PC-3 (cell line): ENCODE results near the gene RNF39. TPM values are rescaled to one million over a fixed set of nuclear protein-coding genes. Genes with fewer than 3 reads are reported as not detected.

Experiments used
- ATAC-seq: fragments of 200-7000 bp; cut with Tn5 transposase; 2 replicates; pipeline ENCODE4 v1.9.1; 2020; ENCODE audit warnings: mild to moderate bottlenecking, moderate library complexity
- BruUV-seq: library from RNA; stranded (reverse); fragments of 400-500 nt; replicated peaks from 2 replicates; lab custom pipeline; 2021; lab: Mats Ljungman, UMichigan
- CTCF ChIA-PET: fragments of 300-600 bp; sonication (Branson Sonifier 250); formaldehyde crosslinking; loops from one replicate; lab custom pipeline; 2022; ENCODE audit warnings: antibody characterized with exemption; lab: Charles Lee
- POLR2A ChIA-PET: fragments of 300-600 bp; sonication (Branson Sonifier 250); formaldehyde crosslinking; loops from one replicate; lab custom pipeline; 2022; ENCODE audit warnings: antibody characterized with exemption; ENCODE audit not compliant: unreplicated experiment; lab: Charles Lee
- DNase-seq: peaks from one replicate; pipeline ENCODE4 v3.0.0-alpha.2; 2015
- H2AFZ ChIP-seq: fragments of 300-600 bp; sonication (generic); 2 replicates; pipeline ENCODE4 v1.6.0; 2016; ENCODE audit warnings: antibody characterized with exemption, low read length
- H3F3A ChIP-seq: fragments of 300-600 bp; sonication (generic); one replicate; pipeline ENCODE4 v1.6.0; 2017; ENCODE audit warnings: antibody characterized with exemption, low read length, control low read depth, mild to moderate bottlenecking; ENCODE audit not compliant: unreplicated experiment
- H3K27ac ChIP-seq: fragments of 300-600 bp; sonication (generic); 2 replicates; pipeline ENCODE4 v1.5.1; 2016; ENCODE audit warnings: mild to moderate bottlenecking, low read length
- H3K27me3 ChIP-seq: fragments of 300-600 bp; sonication (generic); 2 replicates; pipeline ENCODE4 v1.6.1; 2016; ENCODE audit warnings: low read length, mixed read lengths
- H3K36me3 ChIP-seq: fragments of 300-600 bp; sonication (generic); 2 replicates; pipeline ENCODE4 v1.6.1; 2016; ENCODE audit warnings: low read depth, mixed run types, low read length, mixed read lengths
- H3K4me1 ChIP-seq: fragments of 300-600 bp; sonication (generic); 2 replicates; pipeline ENCODE4 v1.5.1; 2016; ENCODE audit warnings: low read length; ENCODE audit not compliant: insufficient read depth
- H3K4me2 ChIP-seq: fragments of 300-600 bp; sonication (generic); 2 replicates; pipeline ENCODE4 v1.6.0; 2016; ENCODE audit warnings: low read length
- H3K4me3 ChIP-seq: fragments of 300-600 bp; sonication (generic); 2 replicates; pipeline ENCODE4 v1.5.1; 2016; ENCODE audit warnings: mild to moderate bottlenecking, low read length, mixed read lengths
- H3K79me2 ChIP-seq: fragments of 300-600 bp; sonication (generic); 2 replicates; pipeline ENCODE4 v1.6.1; 2017; ENCODE audit warnings: low read length, mixed read lengths
- H3K9ac ChIP-seq: fragments of 300-600 bp; sonication (generic); 2 replicates; pipeline ENCODE4 v1.6.0; 2016; ENCODE audit warnings: mild to moderate bottlenecking, low read length
- H3K9me2 ChIP-seq: fragments of 300-600 bp; sonication (generic); replicated peaks from 2 replicates; pipeline ENCODE4 v1.6.1; 2016; ENCODE audit warnings: mixed run types, low read length, mixed read lengths
- H3K9me3 ChIP-seq: fragments of 300-600 bp; sonication (generic); 2 replicates; pipeline ENCODE4 v1.6.1; 2016; ENCODE audit warnings: low read length, mixed read lengths
- H4K20me1 ChIP-seq: fragments of 300-600 bp; sonication (generic); 2 replicates; pipeline ENCODE4 v1.6.1; 2016; ENCODE audit warnings: low read length, mixed read lengths
- CTCF ChIP-seq: fragments of 300-600 bp; sonication (generic); conservative IDR thresholded peaks from 2 replicates; pipeline ENCODE4 v1.5.1; 2017; ENCODE audit warnings: antibody characterized with exemption, low read depth, mild to moderate bottlenecking, low read length
- EZH2 ChIP-seq: fragments of 300-600 bp; sonication (generic); IDR thresholded peaks from one replicate; pipeline ENCODE4 v1.6.1; 2017; ENCODE audit warnings: antibody characterized with exemption, mild to moderate bottlenecking, low read length; ENCODE audit not compliant: unreplicated experiment
- EZH2phosphoT487 ChIP-seq: fragments of 300-600 bp; sonication (generic); IDR thresholded peaks from 2 replicates; pipeline ENCODE4 v1.6.1; 2018; ENCODE audit warnings: mild to moderate bottlenecking, antibody characterized with exemption, low read length, borderline replicate concordance
- intact Hi-C: fragments of 100-400 bp; cut with micrococcal nuclease; formaldehyde crosslinking; loops from 2 replicates; pipeline ENCODE4 v1.9.0; 2023
- total RNA-seq: library from RNA; depleted of rRNA; stranded (reverse); fragments of >200 nt; gene quantifications from 2 replicates; pipeline ENCODE4 v1.2.3, GENCODE V29; 2014

The RNF39 gene
- total RNA-seq, 1 experiment from 2014 or later, result 2.0 TPM

DNA sequence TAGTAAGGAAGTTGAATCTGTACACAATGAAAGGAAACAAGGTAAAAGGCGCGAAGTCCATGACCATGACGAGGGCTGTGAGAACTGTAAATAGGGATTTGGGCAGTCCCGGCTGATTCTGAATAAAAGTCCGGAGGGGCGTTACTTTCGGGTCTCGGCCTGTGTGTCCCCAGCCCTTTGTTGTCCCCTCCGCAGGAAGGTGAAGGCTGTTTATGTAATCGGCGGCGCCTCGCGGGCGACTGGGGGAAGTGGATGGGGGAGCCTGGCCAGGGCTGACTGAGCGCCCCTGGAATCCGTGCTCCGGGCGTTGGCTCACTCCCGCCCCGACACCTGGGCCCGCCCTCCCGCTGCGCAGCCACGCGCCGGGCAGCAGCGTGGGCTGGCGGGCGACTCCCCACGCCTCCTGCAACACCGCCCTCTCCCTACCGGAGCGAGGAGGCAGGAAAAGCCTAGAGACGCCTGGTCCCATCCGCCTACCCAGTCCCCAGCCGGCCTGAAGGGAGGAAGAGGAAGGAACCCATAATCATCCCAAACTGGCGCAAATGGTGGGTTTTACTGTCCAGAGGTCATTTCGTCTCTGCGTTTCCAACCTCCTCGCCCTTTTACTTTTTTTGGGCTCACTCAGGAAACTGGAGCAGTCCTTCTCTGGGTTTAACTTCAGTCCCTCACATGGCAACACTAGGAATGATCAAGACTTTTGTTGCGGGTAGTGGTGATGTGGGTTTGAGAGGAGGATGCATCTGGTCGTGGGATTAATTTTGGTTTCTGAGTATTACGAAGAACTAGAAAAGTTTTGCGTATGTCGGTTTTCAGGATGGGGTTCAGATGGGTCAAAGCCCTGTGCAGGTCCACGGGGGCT lies 25.2 kb upstream of the RNF39 start:
- Histone ChIP-seq H3K27ac (no peak overlapping the region), H3K9me3 (no peaks in the 10 kb centered on the region), H3K27me3 (no peaks in the 10 kb centered on the region), H3K79me2 (no peaks in the 10 kb centered on the region), H3K4me2 (peak overlapping the region; percentile 90), H3F3A (no peaks in the 10 kb centered on the region), H3K4me3 (peak overlapping the region; percentile 75), H2AFZ (peak overlapping the region; percentile 92), H3K9ac (peak overlapping the region; percentile 42), H3K4me1 (peaks cover 34% of the 10 kb centered on the region), H4K20me1 (no peaks in the 10 kb centered on the region), H3K9me2 (no peaks in the 10 kb centered on the region), H3K36me3 (no peaks in the 10 kb centered on the region)
- 0 out of 2 replicates have a peak, but pooled peaks have one; percentile 13 for TF ChIP-seq CTCF
- TF ChIP-seq EZH2, result no peak
- CTCF ChIA-PET, result interaction anchor here (0.6 to 4.8 kb wide), 2 partner anchors 31 to 190 kb away, joined by 3 to 107 read pairs; no protein-coding TSS in a partner anchor
- peak; percentile 75 for DNase-seq
- BruUV-seq, result TSS peak; percentile 59
- intact Hi-C loops, result loop anchor here (2.0 kb wide), 2 partner anchors 26 to 310 kb away; partner anchors contain the start of gene RNF39
- POLR2A ChIA-PET, result no interaction called here
- peak; percentile 55 for ATAC-seq

- Histone ChIP-seq H3K27ac (no peak overlapping the region), H3K36me3 (no peaks in the 10 kb centered on the region), H3K9me3 (no peaks in the 10 kb centered on the region), H3K79me2 (no peaks in the 10 kb centered on the region), H2AFZ (peak overlapping the region; percentile 92), H3K9me2 (no peaks in the 10 kb centered on the region), H3K27me3 (no peaks in the 10 kb centered on the region), H3K4me3 (peak overlapping the region; percentile 75), H3F3A (no peaks in the 10 kb centered on the region), H3K4me1 (peaks cover 40% of the 10 kb centered on the region), H3K9ac (peak overlapping the region; percentile 42; the same call in 1 of the 2 replicates), H3K4me2 (peak overlapping the region; percentile 90), H4K20me1 (no peaks in the 10 kb centered on the region)
- ChIA-PET CTCF (no interaction called here), POLR2A (no interaction called here)
- intact Hi-C loops, result loop anchor here (2.0 kb wide), 2 partner anchors 25 to 309 kb away; partner anchors contain the start of gene RNF39
- DNase-seq (no peak), ATAC-seq (no peak)
- BruUV-seq, result TSS peak; percentile 30
- TF ChIP-seq EZH2phosphoT487 (no peak), EZH2 (no peak), CTCF (no peak)
These were observed 24.6 kb upstream of the RNF39 start for GRCh38 chr6:30100154-30100553.
